ENCODE results near the gene SLX9.
"Not testable (repeated sequence)": the region's sequence is repeated elsewhere in the genome, so short reads cannot be mapped to it uniquely, and the experiment has no call there.

SLX9 gene

GRCh38 chr21:44918107-44918470 is 21.7 kb upstream of the SLX9 start:
- DNase-seq = no peak

- no peak for DNase-seq
Observed at GRCh38 chr21:44918581-44919033, 21.2 kb upstream of the SLX9 start.

- DNase-seq = no peak
Observed at GRCh38 chr21:44919111-44919912, 20.5 kb upstream of the SLX9 start.

GRCh38 chr21:44919913-44920693 is 19.7 kb upstream of the SLX9 start:
- DNase-seq = no peak

GRCh38 chr21:44920694-44921604 is 18.9 kb upstream of the SLX9 start, which contains the start of gene ITGB2:
ITGB2 (minus strand) TSS chr21:44920899; CDS start chr21:44910782, 10,117 bp downstream.
- DNase-seq = no peak

GRCh38 chr21:44921928-44922327 is 17.9 kb upstream of the SLX9 start:
- DNase-seq = no peak

GRCh38 chr21:44923480-44924084 is 16.2 kb upstream of the SLX9 start:
- no peak for DNase-seq

- no peak for DNase-seq
Observed at GRCh38 chr21:44924606-44925377, 15.0 kb upstream of the SLX9 start.

- no peak for DNase-seq
Observed at GRCh38 chr21:44925378-44925755, 14.5 kb upstream of the SLX9 start.

GRCh38 chr21:44926331-44927101 is 13.3 kb upstream of the SLX9 start:
- no peak for DNase-seq

- no peak for DNase-seq
Observed at GRCh38 chr21:44927259-44927586, 12.6 kb upstream of the SLX9 start.

GRCh38 chr21:44927587-44928461 is 12.0 kb upstream of the SLX9 start:
- no peak for DNase-seq

GRCh38 chr21:44928500-44929241 is 11.2 kb upstream of the SLX9 start:
- DNase-seq = not testable (repeated sequence)

GRCh38 chr21:44929242-44929798 is 10.5 kb upstream of the SLX9 start:
- DNase-seq = no peak

- DNase-seq = no peak
Observed at GRCh38 chr21:44929799-44930542, 9.9 kb upstream of the SLX9 start.

GRCh38 chr21:44930543-44930981 is 9.3 kb upstream of the SLX9 start:
- no peak for DNase-seq

- DNase-seq = no peak
Observed at GRCh38 chr21:44931137-44931500, 8.7 kb upstream of the SLX9 start.

Measured in NCI-H1694 (cell line).